Hematopoietic multipotent progenitor cell treated with erythropoietin and hydrocortisone succinate and interleukin-3 and kit ligand, for 8 days (in vitro differentiated cells): ENCODE measurements around the gene C22orf31.
"Not testable (repeated sequence)": the region's sequence is repeated elsewhere in the genome, so short reads cannot be mapped to it uniquely, and the experiment has no call there.

ENCODE experiments used
- DNase-seq: peaks from one replicate; pipeline ENCODE4 v3.0.0-alpha.2; 2015

C22orf31 gene

GRCh38 chr22:29053048-29053702 is 8.5 kb downstream of the C22orf31 start:
- DNase-seq: no peak

DNA sequence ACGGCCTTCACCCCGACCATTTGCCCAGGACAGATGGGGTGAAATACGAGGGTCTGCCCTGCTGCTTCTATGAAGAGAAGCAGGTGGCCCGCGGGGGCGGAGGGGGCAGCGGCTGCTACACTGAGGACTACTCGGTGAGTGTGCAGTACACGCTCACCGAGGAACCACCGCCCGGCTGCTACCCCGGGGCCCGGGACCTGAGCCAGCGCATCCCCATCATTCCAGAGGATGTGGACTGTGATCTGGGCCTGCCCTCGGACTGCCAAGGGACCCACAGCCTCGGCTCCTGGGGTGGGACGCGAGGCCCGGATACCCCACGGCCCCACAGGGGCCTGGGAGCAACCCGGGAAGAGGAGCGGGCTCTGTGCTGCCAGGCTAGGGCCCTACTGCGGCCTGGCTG is 11.2 kb downstream of the C22orf31 start:
- DNase-seq: no peak

DNA sequence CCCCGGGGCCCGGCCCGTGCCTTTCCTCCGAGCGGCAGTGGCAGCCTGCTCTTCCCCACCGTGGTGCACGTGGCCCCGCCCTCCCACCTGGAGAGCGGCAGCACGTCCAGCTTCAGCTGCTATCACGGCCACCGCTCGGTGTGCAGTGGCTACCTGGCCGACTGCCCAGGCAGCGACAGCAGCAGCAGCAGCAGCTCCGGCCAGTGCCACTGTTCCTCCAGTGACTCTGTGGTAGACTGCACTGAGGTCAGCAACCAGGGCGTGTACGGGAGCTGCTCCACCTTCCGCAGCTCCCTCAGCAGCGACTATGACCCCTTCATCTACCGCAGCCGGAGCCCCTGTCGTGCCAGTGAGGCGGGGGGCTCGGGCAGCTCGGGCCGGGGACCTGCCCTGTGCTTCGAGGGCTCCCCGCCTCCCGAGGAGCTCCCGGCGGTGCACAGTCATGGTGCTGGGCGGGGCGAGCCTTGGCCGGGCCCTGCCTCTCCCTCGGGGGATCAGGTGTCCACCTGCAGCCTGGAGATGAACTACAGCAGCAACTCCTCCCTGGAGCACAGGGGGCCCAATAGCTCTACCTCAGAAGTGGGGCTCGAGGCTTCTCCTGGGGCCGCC is 11.9 kb downstream of the C22orf31 start:
- no peak for DNase-seq

DNA sequence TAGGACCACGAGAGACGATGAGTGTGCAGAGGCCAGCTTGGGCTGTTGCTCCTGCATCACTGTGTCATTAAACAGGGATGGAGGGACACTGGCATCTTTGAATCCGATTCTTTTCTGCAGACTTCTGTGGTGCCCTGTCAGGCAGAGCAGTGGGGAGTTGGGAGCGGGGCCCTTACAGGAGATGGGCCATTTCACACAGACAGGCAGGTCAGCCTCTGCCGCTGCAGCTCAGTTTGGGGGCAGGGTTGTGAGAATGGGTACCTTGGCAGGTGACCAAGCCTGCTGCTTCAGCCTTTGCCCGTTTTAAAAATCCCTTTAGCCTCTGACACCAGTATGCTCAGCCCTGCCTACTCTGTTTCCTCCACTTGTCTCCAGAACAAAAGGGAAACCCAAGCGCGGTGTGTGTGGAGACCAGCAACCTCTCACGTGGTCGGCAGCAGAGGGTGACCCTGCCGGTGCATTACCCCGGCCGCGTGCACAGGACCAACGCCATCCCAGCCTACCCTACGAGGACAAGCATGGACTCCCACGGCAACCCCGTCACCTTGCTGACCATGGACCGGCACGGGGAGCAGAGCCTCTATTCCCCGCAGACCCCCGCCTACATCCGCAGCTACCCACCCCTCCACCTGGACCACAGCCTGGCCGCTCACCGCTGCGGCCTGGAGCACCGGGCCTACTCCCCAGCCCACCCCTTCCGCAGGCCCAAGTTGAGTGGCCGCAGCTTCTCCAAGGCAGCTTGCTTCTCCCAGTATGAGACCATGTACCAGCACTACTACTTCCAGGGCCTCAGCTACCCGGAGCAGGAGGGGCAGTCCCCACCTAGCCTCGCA is 12.6 kb downstream of the C22orf31 start:
- no peak for DNase-seq

DNA sequence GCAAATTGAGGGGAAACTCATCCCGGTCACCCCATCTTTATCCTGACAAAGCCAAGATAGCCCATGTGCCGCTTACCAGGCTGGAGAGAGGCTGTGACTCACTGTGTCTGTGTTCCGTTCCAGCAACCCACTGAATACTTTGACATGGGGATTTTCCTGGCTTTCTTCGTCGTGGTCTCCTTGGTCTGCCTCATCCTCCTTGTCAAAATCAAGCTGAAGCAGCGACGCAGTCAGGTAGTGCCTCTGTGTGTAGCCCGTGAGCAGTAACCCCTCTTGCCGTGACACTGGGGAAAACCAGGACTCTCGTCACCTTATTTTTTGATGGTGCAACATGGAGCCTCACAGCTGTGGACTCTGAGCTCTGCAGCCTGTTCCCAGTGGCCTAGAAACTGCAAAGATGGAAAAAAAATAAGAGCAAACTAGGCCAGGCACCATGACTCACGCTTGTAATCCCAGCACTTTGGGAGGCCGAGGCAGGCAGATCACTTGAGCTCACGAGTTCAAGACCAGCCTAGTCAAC is 16.9 kb downstream of the C22orf31 start:
- no peak for DNase-seq

DNA sequence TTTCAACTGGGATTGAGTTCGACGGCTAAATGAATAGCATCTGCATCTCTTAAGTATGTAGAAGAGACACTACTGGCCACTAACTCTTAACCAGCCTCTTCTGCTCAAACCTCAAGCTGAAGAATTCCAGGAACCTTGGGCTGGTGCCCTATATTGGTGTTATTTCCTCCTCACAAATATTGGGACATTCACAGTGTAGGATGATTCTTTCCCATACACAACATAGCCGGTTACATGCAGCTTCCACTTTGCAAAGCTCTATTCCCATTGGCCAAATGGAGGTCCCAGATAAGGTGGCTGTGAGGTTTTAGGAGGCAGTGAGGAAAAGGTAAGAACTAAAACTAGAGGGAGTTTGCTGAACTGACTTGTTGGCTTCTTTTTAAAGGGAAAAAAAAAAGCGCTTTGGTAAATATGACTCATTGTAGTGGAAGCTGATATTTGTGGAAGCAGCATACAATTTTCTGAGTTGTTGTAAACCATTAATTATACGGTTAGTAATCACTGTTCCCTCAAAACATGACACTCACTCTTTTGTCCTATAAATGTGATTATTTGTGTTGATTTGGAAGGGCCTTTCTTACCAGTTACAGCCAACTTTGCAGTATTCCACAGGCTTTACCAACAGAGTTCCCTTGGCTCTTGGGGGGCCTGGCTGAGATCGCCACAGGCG is 17.6 kb downstream of the C22orf31 start:
- no peak for DNase-seq

GRCh38 chr22:29041408-29041807 is 20.2 kb downstream of the C22orf31 start:
- DNase-seq: no peak

DNA sequence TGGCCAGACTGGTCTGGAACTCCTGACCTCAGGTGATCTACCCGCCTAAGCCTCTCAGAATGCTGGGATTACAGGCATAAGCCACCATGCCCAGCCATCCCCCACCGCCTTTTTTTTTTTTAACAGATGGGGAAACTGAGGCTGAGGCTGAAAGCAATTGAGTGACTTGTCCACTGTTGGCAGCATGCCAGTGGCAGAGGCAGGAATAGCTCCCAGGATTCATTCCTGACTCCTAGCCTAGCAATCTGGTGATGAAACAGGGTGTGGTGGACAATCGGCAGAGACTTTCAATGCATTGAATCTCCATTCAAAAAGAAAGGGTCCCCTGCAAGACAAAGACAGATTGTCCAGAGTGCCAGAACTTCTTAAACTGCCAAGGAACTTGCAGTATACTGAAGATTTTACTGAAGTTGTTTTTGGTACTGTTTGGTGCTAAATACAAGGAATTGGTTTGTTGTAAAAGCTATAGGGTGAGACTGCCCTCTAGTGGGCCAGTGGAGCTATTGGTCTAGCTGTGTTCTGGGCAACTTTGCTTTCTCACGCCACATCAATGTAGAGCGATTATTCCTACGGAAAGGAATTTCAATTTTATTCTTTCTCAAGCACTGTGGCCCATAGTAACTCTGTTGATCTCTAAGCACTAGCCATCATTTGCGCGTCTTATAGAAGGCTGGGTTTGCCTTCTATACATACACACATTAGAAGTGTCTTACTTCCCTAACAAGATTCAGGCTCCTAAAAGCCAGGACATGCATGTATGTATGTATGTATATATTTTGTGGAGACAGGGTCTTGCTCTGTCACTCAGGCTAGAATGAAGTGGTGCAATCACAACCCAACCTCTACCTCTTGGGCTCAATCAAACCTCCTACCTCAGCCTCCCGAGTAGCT is 21.0 kb downstream of the C22orf31 start:
- DNase-seq: peak; percentile 81

- DNase-seq: not testable (repeated sequence)
Observed at GRCh38 chr22:29039684-29040083, 21.9 kb downstream of the C22orf31 start.

GRCh38 chr22:29039148-29039547 is 22.5 kb downstream of the C22orf31 start:
- DNase-seq: no peak

GRCh38 chr22:29037340-29037932 is 24.2 kb downstream of the C22orf31 start:
- DNase-seq: no peak

GRCh38 chr22:29032584-29032983 is 29.0 kb downstream of the C22orf31 start:
- DNase-seq: no peak

GRCh38 chr22:29032014-29032475 is 29.6 kb downstream of the C22orf31 start:
- no peak for DNase-seq

- peak; percentile 53 for DNase-seq
Observed at GRCh38 chr22:29031227-29032011, 30.2 kb downstream of the C22orf31 start.

DNA sequence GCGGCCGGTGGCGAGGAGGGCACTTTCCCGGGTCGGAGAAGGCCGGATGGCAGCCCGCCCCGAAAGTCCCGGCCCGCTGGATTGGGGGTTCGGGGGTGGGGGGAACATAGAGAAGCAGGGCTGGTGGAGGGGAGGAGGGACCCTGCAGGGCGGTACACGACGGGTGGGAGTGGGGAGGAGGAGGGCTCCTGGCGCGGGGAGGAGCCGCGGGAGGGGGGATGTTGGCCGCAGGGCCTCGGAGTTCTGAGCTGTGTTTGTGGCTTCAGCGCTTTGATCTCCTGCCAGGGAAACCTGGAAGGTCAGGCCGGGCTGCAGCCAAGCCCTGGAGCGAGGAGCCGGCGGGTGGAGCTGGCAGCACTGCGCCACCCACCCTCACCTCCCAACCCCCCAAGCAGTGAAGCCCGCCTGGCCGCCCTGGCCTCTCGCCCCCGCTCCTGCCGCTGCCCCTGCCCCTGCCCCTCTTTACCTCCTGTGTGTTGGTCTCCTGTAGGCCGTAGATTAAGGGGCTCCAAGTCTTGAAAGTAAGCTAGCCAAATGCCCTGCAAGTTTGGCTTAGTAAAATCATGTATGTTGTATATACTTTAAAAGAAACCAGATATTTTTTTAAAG is 30.9 kb downstream of the C22orf31 start:
- peak; percentile 74 for DNase-seq

DNA sequence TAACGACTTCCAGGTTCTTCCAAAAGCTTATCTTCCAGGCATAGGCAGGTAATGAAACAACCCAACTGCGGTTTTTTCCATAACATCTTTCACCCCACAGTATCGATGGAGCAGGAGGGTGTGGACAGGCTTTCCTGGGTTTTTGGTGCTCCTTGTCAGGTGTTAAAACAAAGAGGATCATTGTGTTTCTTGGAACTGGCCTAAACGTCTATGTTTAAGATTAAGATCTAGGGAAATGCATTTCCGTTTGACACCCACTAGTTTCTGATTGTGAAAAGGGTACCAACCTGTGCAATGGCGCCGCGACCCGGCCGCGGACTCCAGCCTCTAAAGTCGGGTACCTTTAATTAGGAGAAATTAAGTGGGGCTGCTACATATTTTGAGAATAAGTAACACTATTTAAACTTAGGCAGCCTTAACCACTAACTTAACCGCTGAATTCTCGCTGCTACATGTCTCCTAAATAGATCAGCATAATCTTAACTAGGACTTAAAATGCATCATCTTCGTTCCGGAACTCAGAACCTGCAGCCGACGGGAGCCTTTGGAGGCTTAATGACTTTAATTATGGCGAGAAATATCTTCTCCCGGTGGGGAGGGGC is 31.5 kb downstream of the C22orf31 start:
- peak; percentile 7 for DNase-seq

DNA sequence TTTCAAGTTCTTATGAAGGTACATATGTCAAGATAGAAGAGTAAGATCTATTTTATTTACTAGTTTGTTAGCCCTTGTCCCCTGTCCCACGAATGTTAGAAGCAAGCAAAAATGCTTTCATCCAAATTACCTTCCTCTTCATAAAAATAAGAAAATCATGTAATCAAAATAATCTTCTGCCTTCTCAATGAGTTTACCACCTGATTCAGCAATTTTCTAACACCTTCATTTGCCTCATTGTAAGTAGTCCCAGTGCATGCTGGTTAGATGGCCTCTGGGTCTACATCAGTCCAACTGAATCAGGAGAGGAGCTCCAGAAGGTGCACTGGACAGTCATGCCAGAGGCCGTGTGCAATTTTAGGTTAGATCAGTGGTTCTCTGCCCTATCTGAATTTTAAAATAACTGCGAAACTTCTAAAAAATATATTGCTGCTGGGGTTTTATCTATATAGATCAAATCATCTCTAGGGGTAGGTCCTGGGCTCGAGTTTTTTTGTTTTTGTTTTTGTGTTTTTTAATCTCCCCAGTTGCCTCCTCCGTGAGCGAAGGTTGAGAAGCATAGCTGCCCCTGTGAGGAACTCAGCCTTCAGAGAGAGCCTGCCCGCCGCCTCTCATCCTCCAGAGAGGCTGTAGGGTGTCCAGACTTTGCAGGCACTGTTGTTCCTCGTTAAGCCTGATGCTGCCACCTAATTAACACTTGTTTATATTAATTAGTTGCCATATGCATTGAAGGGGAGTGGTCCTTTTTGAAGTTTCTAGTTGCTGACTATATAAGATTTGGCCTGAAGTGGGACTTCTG is 32.2 kb downstream of the C22orf31 start:
- DNase-seq: no peak

- no peak for DNase-seq
Observed at GRCh38 chr22:29028468-29028867, 33.2 kb downstream of the C22orf31 start.

GRCh38 chr22:29026579-29026978 is 35.1 kb downstream of the C22orf31 start:
- DNase-seq: no peak
